Activated gamma-delta T cell treated with anti-CD3 and anti-CD28 coated beads, Interleukin-2, amount 50 U/mL, for 16 hours (primary cell): ENCODE measurements around the gene LRRC2.

Experiments
- DNase-seq: peaks from one replicate; pipeline ENCODE4 v3.0.0-alpha.2; 2020; ENCODE audit warnings: low read depth

LRRC2 gene

GRCh38 chr3:46479021-46479420 lies 87.1 kb downstream of the LRRC2 start:
- DNase-seq = no peak

GRCh38 chr3:46478341-46478740 lies 87.8 kb downstream of the LRRC2 start:
- DNase-seq = no peak

GRCh38 chr3:46477756-46478155 lies 88.3 kb downstream of the LRRC2 start:
- DNase-seq = no peak

- DNase-seq = no peak
Observed at GRCh38 chr3:46477145-46477544, 89.0 kb downstream of the LRRC2 start.

GRCh38 chr3:46472736-46473135 lies 93.4 kb downstream of the LRRC2 start:
- no peak for DNase-seq

- DNase-seq = no peak
Observed at GRCh38 chr3:46471371-46471914, 94.7 kb downstream of the LRRC2 start.

- no peak for DNase-seq
Observed at GRCh38 chr3:46470831-46471230, 95.3 kb downstream of the LRRC2 start.

- no peak for DNase-seq
Observed at GRCh38 chr3:46469680-46470357, 96.3 kb downstream of the LRRC2 start.

GRCh38 chr3:46468753-46469600 lies 97.1 kb downstream of the LRRC2 start:
- DNase-seq = no peak

- DNase-seq = no peak
Observed at GRCh38 chr3:46467562-46467961, 98.5 kb downstream of the LRRC2 start.

GRCh38 chr3:46466871-46467403 lies 99.2 kb downstream of the LRRC2 start:
- DNase-seq = no peak

GRCh38 chr3:46466273-46466672 lies 99.8 kb downstream of the LRRC2 start:
- no peak for DNase-seq
